Right lobe of liver (tissue), 6 donors: ENCODE results near the gene TMEM80. TPM values are rescaled to one million over a fixed set of nuclear protein-coding genes. Genes with fewer than 3 reads are reported as not detected.

Experiments used
- ATAC-seq, 4 donors: fragments of 200-7000 bp; cut with Tn5 transposase; one replicate each; pipeline ENCODE4 v1.9.1; 2020; ENCODE audit warnings: mild to moderate bottlenecking in 4 of 4, moderate library complexity in 4 of 4
- DNase-seq, 3 donors: peaks; one replicate each; pipeline ENCODE4 v3.0.0-alpha.2; 2020
- H3K27ac ChIP-seq, 3 donors: fragments of 200-600 bp; one replicate each; pipeline ENCODE4 v1.8.0; 2022
- H3K27me3 ChIP-seq, 2 donors: fragments of 200-600 bp; one replicate each; pipeline ENCODE4 v1.8.0; 2022
- H3K36me3 ChIP-seq, 4 donors: fragments of 200-600 bp; sonication (generic) in 1 of 4; one replicate each; pipeline versions ENCODE4 v1.5.1 to v1.8.0; 2017 to 2022; ENCODE audit warnings: control low read depth in 1 of 4
- H3K4me1 ChIP-seq, 4 donors: fragments of 200-600 bp; sonication (generic) in 1 of 4; one replicate each; pipeline versions ENCODE4 v1.5.1 to v1.8.0; 2017 to 2022; ENCODE audit warnings: control low read depth in 1 of 4
- H3K4me3 ChIP-seq, 3 donors: fragments of 200-600 bp; one replicate each; pipeline ENCODE4 v1.8.0; 2022
- H3K9me3 ChIP-seq, 4 donors: fragments of 200-600 bp; sonication (generic) in 1 of 4; one replicate each; pipeline versions ENCODE4 v1.5.1 to v1.8.0; 2017 to 2022; ENCODE audit warnings: control low read depth in 1 of 4
- POLR2A ChIP-seq: fragments of 450-650 bp; IDR thresholded peaks from one replicate; pipeline ENCODE4 v1.6.1; 2017; ENCODE audit warnings: antibody characterized with exemption, mild to moderate bottlenecking
- WGBS: methylation state at CpG from one replicate; pipeline ENCODE4 v1.1.6; 2018; ENCODE audit warnings: low coverage, low lambda C conversion rate; ENCODE audit not compliant: insufficient coverage; ENCODE audit errors: missing lambda C conversion rate; 5-methylcytosine and 5-hydroxymethylcytosine counted together
- intact Hi-C, 2 donors: fragments of 100-400 bp; cut with DNase I; formaldehyde crosslinking; loops; one replicate each; pipeline versions ENCODE4 v1.11.2 to v1.14.1; 2022
- total RNA-seq, 6 experiments: library from RNA; depleted of rRNA in 2 of 6; stranded (reverse); fragments of >200 nt in 2 of 6; fragmentation: NEBNext Ultra II Directional in 3 of 6; extraction: Animal tissue kit (Norgen Biotek cat#: 25700) in 3 of 6; gene quantifications; one replicate each; pipeline versions ENCODE4 v1.1.0 to v1.2.4, GENCODE V29; 2016 to 2023
- TF ChIP-seq, protein P1 (sequence below), 4 donors: fragments of 200-600 bp in 3 of 4; fragments of 450-650 bp in 1 of 4; IDR thresholded peaks; one replicate each; pipeline versions ENCODE4 v1.5.1 to v1.8.0; 2016 to 2022; ENCODE audit warnings: antibody characterized with exemption in 4 of 4, mild to moderate bottlenecking in 2 of 4
- donor health status: DM: no; HTN: yes; CAD: no.
- donor health status: DM: no; HTN: no; CAD: no.
- donor health status: DM: no; HTN: no; CAD: no.
- donor health status: DM: no; HTN: yes; CAD: no.
- donor health status: DM: no; HTN: yes; CAD: no.

Gene TMEM80
- total RNA-seq, 6 experiments from 2014 or later = 6.9 to 15.5 (median 10.5) TPM

GRCh38 chr11:706957-707816, 11.6 kb downstream of the TMEM80 start:
- intact Hi-C loops = no loop called here
- peak overlapping the region; percentile 53 to 77 (median 60) for H3K27ac ChIP-seq
- H3K36me3 ChIP-seq = no peaks in the 10 kb centered on the region
- TF ChIP-seq POLR2A = peak; percentile 18
- TF ChIP-seq, protein P1, sequence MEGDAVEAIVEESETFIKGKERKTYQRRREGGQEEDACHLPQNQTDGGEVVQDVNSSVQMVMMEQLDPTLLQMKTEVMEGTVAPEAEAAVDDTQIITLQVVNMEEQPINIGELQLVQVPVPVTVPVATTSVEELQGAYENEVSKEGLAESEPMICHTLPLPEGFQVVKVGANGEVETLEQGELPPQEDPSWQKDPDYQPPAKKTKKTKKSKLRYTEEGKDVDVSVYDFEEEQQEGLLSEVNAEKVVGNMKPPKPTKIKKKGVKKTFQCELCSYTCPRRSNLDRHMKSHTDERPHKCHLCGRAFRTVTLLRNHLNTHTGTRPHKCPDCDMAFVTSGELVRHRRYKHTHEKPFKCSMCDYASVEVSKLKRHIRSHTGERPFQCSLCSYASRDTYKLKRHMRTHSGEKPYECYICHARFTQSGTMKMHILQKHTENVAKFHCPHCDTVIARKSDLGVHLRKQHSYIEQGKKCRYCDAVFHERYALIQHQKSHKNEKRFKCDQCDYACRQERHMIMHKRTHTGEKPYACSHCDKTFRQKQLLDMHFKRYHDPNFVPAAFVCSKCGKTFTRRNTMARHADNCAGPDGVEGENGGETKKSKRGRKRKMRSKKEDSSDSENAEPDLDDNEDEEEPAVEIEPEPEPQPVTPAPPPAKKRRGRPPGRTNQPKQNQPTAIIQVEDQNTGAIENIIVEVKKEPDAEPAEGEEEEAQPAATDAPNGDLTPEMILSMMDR (IDR thresholded peaks at IDR 0.05) = peak in 2 of 4 donors; percentile 12 to 40
- H3K27me3 ChIP-seq = no peaks in the 10 kb centered on the region
- WGBS = 31% methylated on average over 7 of the region's 30 CpGs
- no peaks in the 10 kb centered on the region for H3K9me3 ChIP-seq
- H3K4me3 ChIP-seq = peak overlapping the region; percentile 67 to 91 (median 86)
- peaks cover 0 to 52% (median 23%) of the 10 kb centered on the region in 4 donors for H3K4me1 ChIP-seq
- peak; percentile 79 to 94 (median 89) for DNase-seq
- ATAC-seq = peak; percentile 40 to 64 (median 52)

- no peaks in the 10 kb centered on the region for H3K27me3 ChIP-seq
- peak overlapping the region in 2 of 3 donors; percentile 53 to 77 for H3K27ac ChIP-seq
- no peaks in the 10 kb centered on the region for H3K9me3 ChIP-seq
- peaks cover 0 to 49% (median 22%) of the 10 kb centered on the region in 4 donors for H3K4me1 ChIP-seq
- WGBS = 67% methylated on average over 1 of the region's 16 CpGs
- no peaks in the 10 kb centered on the region for H3K36me3 ChIP-seq
- DNase-seq (peak in 1 of 3 donors; percentile 50), ATAC-seq (no peak)
- peak overlapping the region; percentile 67 to 91 (median 86) for H3K4me3 ChIP-seq
- intact Hi-C loops = no loop called here
- no peak for TF ChIP-seq POLR2A
- TF ChIP-seq, protein P1 (IDR thresholded peaks at IDR 0.05) = no peak
Observed at GRCh38 chr11:707817-708420, 12.3 kb downstream of the TMEM80 start.

DNA sequence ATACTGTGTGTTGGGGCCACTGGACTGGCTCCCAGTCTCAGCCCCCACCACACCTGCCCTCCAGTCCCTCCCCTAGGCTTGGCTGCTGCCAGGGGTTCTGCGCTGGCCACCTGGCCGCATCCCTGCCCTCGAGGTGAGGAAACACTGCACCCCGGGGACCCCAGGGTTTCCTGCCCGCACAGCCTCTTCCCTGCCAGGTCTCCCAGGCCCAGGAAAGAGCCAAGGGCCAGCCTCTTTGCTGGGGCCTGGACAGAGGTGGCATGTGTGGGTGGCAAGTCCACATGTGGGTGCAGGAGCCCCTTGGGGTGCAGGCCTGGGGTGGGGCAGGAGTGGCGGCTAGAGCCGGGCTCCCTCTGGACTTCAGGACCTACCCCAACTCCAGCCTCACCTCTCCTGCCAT, 12.9 kb downstream of the TMEM80 start:
- Histone ChIP-seq H3K27ac (peak overlapping the region in 1 of 3 donors; percentile 77), H3K36me3 (no peaks in the 10 kb centered on the region), H3K9me3 (no peaks in the 10 kb centered on the region), H3K4me3 (peak overlapping the region; percentile 67 to 91 (median 86)), H3K27me3 (no peaks in the 10 kb centered on the region), H3K4me1 (peaks cover 0 to 49% (median 22%) of the 10 kb centered on the region in 4 donors)
- WGBS = no CpG with 5 or more reads among the region's 7 CpGs
- TF ChIP-seq POLR2A = no peak
- ATAC-seq (no peak), DNase-seq (peak in 1 of 3 donors; percentile 50)
- intact Hi-C loops = no loop called here

DNA sequence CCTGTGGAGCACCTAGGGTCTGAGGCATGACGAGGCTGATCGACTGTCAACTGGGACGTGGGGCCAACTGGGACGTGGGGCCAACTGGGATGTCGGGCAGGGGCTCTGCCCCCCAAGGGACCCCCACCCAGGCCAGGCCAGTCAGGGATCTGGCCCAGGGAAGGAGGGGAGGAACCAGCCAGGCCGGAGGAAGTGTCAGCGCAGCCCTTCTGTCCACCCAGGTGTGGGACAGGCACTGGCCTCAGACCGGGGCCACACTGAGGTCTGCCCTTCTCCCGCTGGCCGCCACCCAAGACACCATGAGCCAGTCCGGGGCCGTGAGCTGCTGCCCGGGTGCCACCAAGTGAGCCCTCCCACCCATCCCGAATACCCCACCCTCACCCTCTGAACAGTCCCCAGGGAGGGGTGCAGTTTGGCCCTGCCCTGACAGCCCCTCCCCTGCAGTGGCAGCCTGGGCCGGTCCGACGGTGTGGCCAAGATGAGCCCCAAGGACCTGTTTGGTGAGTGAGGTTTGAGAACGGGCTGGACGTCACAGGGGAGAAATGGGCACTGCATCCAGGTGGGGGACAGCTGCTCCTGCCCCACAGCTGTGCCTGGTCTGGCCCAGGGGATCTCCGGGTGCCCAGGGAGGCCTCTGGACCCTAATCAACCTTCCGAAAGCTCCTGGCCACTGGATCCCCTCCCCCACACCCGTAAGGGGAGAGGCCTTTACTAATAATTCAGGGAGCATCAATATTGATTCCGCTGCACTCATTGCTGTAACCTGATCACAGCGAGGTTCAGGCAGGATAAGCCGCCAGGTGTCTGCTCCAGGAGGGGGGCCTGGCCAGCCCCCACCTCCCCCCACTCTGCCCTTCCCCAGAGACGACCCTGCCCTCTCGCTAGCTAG, 13.7 kb downstream of the TMEM80 start:
- intact Hi-C loops = no loop called here
- DNase-seq (peak in 1 of 3 donors; percentile 64), ATAC-seq (no peak)
- 14% methylated on average over 1 of the region's 27 CpGs for WGBS
- Histone ChIP-seq H3K4me1 (peaks cover 0 to 43% (median 19%) of the 10 kb centered on the region in 4 donors), H3K36me3 (no peaks in the 10 kb centered on the region), H3K27ac (peak overlapping the region in 1 of 3 donors; percentile 37), H3K9me3 (no peaks in the 10 kb centered on the region), H3K4me3 (no peak overlapping the region), H3K27me3 (no peaks in the 10 kb centered on the region)
- TF ChIP-seq, protein P1 (IDR thresholded peaks at IDR 0.05) = no peak
- TF ChIP-seq POLR2A = no peak
